A673 (cell line): ENCODE measurements around the gene RBBP6.

Source experiments
- CTCF ChIP-seq: fragments of 300-800, 200-600 bp; sonication (generic); conservative IDR thresholded peaks from 2 replicates; pipeline ENCODE4 v1.5.1; 2017; ENCODE audit warnings: low read depth, mild to moderate bottlenecking, antibody characterized with exemption, low read length, moderate library complexity, mixed read lengths
- EZH2 ChIP-seq: fragments of 200-600 bp; sonication (generic); IDR thresholded peaks from 2 replicates; pipeline ENCODE4 v1.6.1; 2017; ENCODE audit warnings: borderline replicate concordance, low read depth, mild to moderate bottlenecking, mixed read lengths, antibody characterized with exemption, low read length; ENCODE audit not compliant: poor library complexity, severe bottlenecking

DNA sequence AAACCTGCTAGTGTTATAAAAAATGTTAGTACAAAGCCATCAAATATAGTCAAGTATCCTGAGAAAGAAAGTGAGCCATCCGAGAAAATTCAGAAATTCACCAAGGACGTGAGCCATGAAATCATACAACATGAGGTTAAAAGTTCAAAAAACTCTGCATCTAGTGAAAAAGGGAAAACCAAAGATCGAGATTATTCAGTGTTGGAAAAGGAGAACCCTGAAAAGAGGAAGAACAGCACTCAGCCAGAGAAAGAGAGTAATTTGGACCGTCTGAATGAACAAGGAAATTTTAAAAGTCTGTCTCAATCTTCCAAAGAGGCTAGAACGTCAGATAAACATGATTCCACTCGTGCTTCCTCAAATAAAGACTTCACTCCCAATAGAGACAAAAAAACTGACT, 31.7 kb downstream of the RBBP6 start:
- no peak for TF ChIP-seq CTCF
- TF ChIP-seq EZH2, result no peak
